ENCODE results near the gene PLEKHH2. TPM values are rescaled to one million over a fixed set of nuclear protein-coding genes. Genes with fewer than 3 reads are reported as not detected.
A peak's percentile ranks its signal among the peaks of the same experiment; 100 is the strongest.

The PLEKHH2 gene
- total and polyA plus RNA-seq, 4 donors = 2.5 to 311 (median 18.3) TPM

DNA sequence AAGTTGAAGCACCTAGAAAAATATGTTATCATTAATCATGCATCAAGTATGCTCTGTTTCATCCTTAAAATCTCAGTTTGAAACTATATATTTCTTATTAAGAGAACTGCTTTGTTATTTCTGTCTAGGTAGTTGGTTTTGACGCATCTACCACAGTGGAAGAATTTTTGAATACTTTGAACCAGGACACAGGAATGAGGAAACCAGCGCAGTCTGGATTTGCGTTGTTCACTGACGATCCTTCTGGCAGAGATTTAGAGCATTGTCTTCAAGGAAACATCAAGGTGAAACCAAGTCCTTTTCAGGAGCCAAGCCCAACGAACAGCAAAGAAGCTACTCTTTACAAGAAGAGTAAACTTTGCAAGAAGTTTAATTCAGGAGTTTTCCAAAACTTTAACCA, 106.6 kb downstream of the PLEKHH2 start:
- TF ChIP-seq, protein P1, sequence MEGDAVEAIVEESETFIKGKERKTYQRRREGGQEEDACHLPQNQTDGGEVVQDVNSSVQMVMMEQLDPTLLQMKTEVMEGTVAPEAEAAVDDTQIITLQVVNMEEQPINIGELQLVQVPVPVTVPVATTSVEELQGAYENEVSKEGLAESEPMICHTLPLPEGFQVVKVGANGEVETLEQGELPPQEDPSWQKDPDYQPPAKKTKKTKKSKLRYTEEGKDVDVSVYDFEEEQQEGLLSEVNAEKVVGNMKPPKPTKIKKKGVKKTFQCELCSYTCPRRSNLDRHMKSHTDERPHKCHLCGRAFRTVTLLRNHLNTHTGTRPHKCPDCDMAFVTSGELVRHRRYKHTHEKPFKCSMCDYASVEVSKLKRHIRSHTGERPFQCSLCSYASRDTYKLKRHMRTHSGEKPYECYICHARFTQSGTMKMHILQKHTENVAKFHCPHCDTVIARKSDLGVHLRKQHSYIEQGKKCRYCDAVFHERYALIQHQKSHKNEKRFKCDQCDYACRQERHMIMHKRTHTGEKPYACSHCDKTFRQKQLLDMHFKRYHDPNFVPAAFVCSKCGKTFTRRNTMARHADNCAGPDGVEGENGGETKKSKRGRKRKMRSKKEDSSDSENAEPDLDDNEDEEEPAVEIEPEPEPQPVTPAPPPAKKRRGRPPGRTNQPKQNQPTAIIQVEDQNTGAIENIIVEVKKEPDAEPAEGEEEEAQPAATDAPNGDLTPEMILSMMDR (IDR thresholded peaks at IDR 0.05; ENCODE audit: control extremely low read depth, extremely low read depth) = no peak
- peaks cover 0 to 48% (median 20%) of the 10 kb centered on the region in 4 donors for H3K36me3 ChIP-seq (ENCODE audit: control insufficient read depth in 4 of 4, insufficient read depth in 4 of 4, low read length in 4 of 4)
- DNase-seq (no peak), ATAC-seq (ENCODE audit: insufficient read depth, low FRiP score) (no peak)
- no peak overlapping the region for H3K27ac ChIP-seq (ENCODE audit: low read depth in 1 of 2, low read length in 1 of 2)
- no peak overlapping the region for H3K9ac ChIP-seq (ENCODE audit: insufficient read depth in 1 of 2, low read length in 2 of 2)
- peaks cover 0 to 8% (median 0%) of the 10 kb centered on the region in 5 donors for H3K4me1 ChIP-seq (ENCODE audit: control insufficient read depth in 5 of 5, insufficient read depth in 5 of 5, low read length in 5 of 5)
- 83 to 87% methylated on average over 5 of the region's 5 CpGs for WGBS, 2 donors
- H3K4me3 ChIP-seq = no peak overlapping the region
- no peaks in the 10 kb centered on the region for H3K27me3 ChIP-seq (ENCODE audit: control insufficient read depth in 3 of 3, insufficient read depth in 3 of 3, low read length in 2 of 3)
- H3K9me3 ChIP-seq (ENCODE audit: control insufficient read depth in 4 of 4, insufficient read depth in 3 of 4, low read length in 3 of 4) = no peaks in the 10 kb centered on the region

DNA sequence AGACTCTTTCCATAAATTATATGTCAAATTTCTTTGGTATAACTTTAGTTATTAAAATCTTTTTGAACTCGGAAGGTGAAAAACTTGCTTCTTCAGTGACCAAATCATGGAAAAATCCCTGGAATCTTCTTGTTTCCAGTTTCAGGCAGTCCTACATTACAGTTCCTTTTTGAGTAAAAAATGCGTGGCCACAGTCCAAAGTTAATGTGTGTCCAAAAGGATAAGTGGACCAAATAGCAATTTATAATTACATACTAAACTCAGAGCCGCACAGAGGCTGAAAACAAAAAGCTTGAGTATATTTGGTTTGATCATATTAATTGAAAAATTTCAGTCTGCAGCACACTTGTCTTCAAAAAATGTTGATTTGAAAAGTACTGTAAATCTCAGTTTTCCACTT, 108.4 kb downstream of the PLEKHH2 start:
- H3K9ac ChIP-seq (ENCODE audit: insufficient read depth in 1 of 2, low read length in 2 of 2) = no peak overlapping the region
- no peaks in the 10 kb centered on the region for H3K27me3 ChIP-seq (ENCODE audit: control insufficient read depth in 3 of 3, insufficient read depth in 3 of 3, low read length in 2 of 3)
- H3K9me3 ChIP-seq (ENCODE audit: control insufficient read depth in 4 of 4, insufficient read depth in 3 of 4, low read length in 3 of 4) = no peaks in the 10 kb centered on the region
- DNase-seq (peak in 2 of 3 donors; percentile 75 to 83), ATAC-seq (ENCODE audit: insufficient read depth, low FRiP score) (no peak)
- 53 to 78% methylated on average over 3 of the region's 3 CpGs for WGBS, 2 donors
- H3K36me3 ChIP-seq (ENCODE audit: control insufficient read depth in 4 of 4, insufficient read depth in 4 of 4, low read length in 4 of 4) = peaks cover 0 to 45% (median 21%) of the 10 kb centered on the region in 4 donors
- no peak overlapping the region for H3K4me3 ChIP-seq
- H3K4me1 ChIP-seq (ENCODE audit: control insufficient read depth in 5 of 5, insufficient read depth in 5 of 5, low read length in 5 of 5) = peaks cover 0 to 8% (median 0%) of the 10 kb centered on the region in 5 donors
- H3K27ac ChIP-seq (ENCODE audit: low read depth in 1 of 2, low read length in 1 of 2) = no peak overlapping the region
- TF ChIP-seq, protein P1 (IDR thresholded peaks at IDR 0.05; ENCODE audit: control extremely low read depth, extremely low read depth) = no peak

DNA sequence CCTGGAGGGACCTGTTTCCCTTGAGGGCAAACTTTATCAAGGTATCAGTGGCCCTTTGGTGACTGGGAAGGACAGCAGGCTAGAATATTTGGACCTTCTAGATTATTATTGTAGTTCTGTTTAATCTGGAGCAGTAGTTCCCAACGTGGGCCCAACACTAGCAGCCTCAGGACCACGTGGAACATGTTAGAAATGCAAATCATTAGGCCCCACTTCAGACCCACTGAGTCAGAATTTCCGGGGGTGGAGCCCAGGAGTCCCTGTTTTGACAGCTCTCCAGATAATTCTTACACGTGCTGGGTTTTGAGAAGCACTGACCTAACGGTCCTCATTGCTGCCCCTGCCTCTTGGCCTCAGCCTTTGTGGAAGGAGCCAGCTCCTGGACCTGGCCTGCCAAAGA, 111.3 kb downstream of the PLEKHH2 start:
- H3K4me1 ChIP-seq (ENCODE audit: control insufficient read depth in 5 of 5, insufficient read depth in 5 of 5, low read length in 5 of 5) = peaks cover 0 to 8% (median 0%) of the 10 kb centered on the region in 5 donors
- no peak overlapping the region for H3K27ac ChIP-seq (ENCODE audit: low read depth in 1 of 2, low read length in 1 of 2)
- H3K36me3 ChIP-seq (ENCODE audit: control insufficient read depth in 4 of 4, insufficient read depth in 4 of 4, low read length in 4 of 4) = peaks cover 0 to 46% (median 20%) of the 10 kb centered on the region in 4 donors
- DNase-seq = no peak
- no peaks in the 10 kb centered on the region for H3K9me3 ChIP-seq (ENCODE audit: control insufficient read depth in 4 of 4, insufficient read depth in 3 of 4, low read length in 3 of 4)
- ATAC-seq (ENCODE audit: insufficient read depth, low FRiP score) = no peak
- no peak overlapping the region for H3K4me3 ChIP-seq
- H3K9ac ChIP-seq (ENCODE audit: insufficient read depth in 1 of 2, low read length in 2 of 2) = no peak overlapping the region
- TF ChIP-seq, protein P1 (IDR thresholded peaks at IDR 0.05; ENCODE audit: control extremely low read depth, extremely low read depth) = no peak
- WGBS, 2 donors = 63 to 80% methylated on average over 5 of the region's 5 CpGs
- H3K27me3 ChIP-seq (ENCODE audit: control insufficient read depth in 3 of 3, insufficient read depth in 3 of 3, low read length in 2 of 3) = no peaks in the 10 kb centered on the region

DNA sequence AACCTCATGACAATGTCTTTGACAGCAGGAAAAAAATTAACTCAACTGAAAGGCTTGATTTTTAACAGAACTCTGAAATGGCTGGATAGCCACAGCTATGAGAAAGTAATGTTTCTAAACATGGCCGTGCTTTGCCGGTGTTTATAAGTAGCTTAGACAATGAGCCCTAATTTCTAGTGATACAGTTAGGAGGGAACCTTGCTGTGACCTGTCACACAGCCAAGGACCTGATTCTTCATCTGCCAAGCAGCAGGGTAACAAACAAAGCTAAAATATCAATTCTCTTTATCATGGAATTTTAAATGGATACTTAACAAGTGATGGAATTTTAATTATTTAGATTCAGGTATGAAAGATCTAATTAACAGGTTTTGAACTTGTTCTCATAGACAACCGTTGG, 112.5 kb downstream of the PLEKHH2 start:
- Histone ChIP-seq H3K27me3 (ENCODE audit: control insufficient read depth in 3 of 3, insufficient read depth in 3 of 3, low read length in 2 of 3) (no peaks in the 10 kb centered on the region), H3K4me1 (ENCODE audit: control insufficient read depth in 5 of 5, insufficient read depth in 5 of 5, low read length in 5 of 5) (peaks cover 0 to 8% (median 0%) of the 10 kb centered on the region in 5 donors), H3K9ac (ENCODE audit: insufficient read depth in 1 of 2, low read length in 2 of 2) (no peak overlapping the region), H3K36me3 (ENCODE audit: control insufficient read depth in 4 of 4, insufficient read depth in 4 of 4, low read length in 4 of 4) (peaks cover 0 to 48% (median 20%) of the 10 kb centered on the region in 4 donors), H3K4me3 (no peak overlapping the region), H3K9me3 (ENCODE audit: control insufficient read depth in 4 of 4, insufficient read depth in 3 of 4, low read length in 3 of 4) (no peaks in the 10 kb centered on the region), H3K27ac (ENCODE audit: low read depth in 1 of 2, low read length in 1 of 2) (no peak overlapping the region)
- WGBS, 2 donors = 69 to 83% methylated on average over 3 of the region's 3 CpGs
- TF ChIP-seq, protein P1 (IDR thresholded peaks at IDR 0.05; ENCODE audit: control extremely low read depth, extremely low read depth) = no peak
- DNase-seq (no peak), ATAC-seq (ENCODE audit: insufficient read depth, low FRiP score) (no peak)

All from lung (tissue), 12 donors.